Esophagus muscularis mucosa (tissue), 4 donors: Measurements from ENCODE around the gene TRPV6.

Experiments
- EP300 ChIP-seq: sonication (generic); formaldehyde crosslinking; IDR thresholded peaks from one replicate; pipeline ENCODE4 v1.6.1; 2017; ENCODE audit warnings: antibody characterized with exemption
- POLR2A ChIP-seq: fragments of 450-650 bp; IDR thresholded peaks from one replicate; pipeline ENCODE4 v1.6.1; 2017; ENCODE audit warnings: antibody characterized with exemption, moderate library complexity, mild to moderate bottlenecking, low read depth
- POLR2AphosphoS5 ChIP-seq, 2 donors: sonication (generic); formaldehyde crosslinking; IDR thresholded peaks; one replicate each; pipeline ENCODE4 v1.6.1; 2017; ENCODE audit warnings: antibody characterized with exemption in 2 of 2
- TF ChIP-seq, protein P1 (sequence below), 3 experiments: fragments of 200-600 bp in 2 of 3; fragments of 450-650 bp in 1 of 3; sonication (generic) in 2 of 3; IDR thresholded peaks; one replicate each; pipeline ENCODE4 v1.5.1; 2017 to 2019; ENCODE audit warnings: antibody characterized with exemption in 3 of 3, mild to moderate bottlenecking in 2 of 3, moderate library complexity in 1 of 3

DNA sequence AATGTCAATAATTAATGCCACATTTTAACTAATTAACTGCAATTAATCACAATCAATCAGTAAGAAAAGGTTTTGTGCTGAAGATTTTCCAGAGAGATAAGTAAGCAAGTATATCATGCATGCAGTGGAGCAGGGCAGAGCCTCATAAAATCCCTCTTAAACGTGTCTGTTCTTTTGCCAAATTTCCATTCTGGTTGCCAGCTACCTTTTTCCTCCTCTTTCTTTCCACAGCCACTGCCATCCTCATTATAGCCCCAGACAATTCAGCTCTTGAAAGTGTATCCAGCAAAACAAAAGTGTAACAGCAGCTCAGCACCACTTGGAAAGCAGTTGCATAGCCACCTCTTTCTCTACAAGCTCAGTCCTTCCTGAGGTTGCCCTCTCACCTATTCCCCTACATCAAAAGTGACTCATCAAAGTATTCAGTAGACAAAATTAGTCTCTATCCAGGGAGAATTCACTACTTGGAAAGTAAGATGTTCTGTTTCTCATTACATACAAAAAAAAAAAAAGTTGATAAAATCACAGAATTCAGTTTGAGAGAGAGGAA lies 57.5 kb downstream of the TRPV6 start:
- TF ChIP-seq POLR2A (no peak), POLR2AphosphoS5 (IDR thresholded peaks at IDR 0.05) (no peak), EP300 (no peak)
- TF ChIP-seq, protein P1, sequence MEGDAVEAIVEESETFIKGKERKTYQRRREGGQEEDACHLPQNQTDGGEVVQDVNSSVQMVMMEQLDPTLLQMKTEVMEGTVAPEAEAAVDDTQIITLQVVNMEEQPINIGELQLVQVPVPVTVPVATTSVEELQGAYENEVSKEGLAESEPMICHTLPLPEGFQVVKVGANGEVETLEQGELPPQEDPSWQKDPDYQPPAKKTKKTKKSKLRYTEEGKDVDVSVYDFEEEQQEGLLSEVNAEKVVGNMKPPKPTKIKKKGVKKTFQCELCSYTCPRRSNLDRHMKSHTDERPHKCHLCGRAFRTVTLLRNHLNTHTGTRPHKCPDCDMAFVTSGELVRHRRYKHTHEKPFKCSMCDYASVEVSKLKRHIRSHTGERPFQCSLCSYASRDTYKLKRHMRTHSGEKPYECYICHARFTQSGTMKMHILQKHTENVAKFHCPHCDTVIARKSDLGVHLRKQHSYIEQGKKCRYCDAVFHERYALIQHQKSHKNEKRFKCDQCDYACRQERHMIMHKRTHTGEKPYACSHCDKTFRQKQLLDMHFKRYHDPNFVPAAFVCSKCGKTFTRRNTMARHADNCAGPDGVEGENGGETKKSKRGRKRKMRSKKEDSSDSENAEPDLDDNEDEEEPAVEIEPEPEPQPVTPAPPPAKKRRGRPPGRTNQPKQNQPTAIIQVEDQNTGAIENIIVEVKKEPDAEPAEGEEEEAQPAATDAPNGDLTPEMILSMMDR (IDR thresholded peaks at IDR 0.05), result no peak
